ENCODE measurements around the gene SERPINB1. TPM values are rescaled to one million over a fixed set of nuclear protein-coding genes. Genes with fewer than 3 reads are reported as not detected.

SERPINB1 gene
- total RNA-seq, 1 donor from 2014 or later: 61.6 TPM

DNA sequence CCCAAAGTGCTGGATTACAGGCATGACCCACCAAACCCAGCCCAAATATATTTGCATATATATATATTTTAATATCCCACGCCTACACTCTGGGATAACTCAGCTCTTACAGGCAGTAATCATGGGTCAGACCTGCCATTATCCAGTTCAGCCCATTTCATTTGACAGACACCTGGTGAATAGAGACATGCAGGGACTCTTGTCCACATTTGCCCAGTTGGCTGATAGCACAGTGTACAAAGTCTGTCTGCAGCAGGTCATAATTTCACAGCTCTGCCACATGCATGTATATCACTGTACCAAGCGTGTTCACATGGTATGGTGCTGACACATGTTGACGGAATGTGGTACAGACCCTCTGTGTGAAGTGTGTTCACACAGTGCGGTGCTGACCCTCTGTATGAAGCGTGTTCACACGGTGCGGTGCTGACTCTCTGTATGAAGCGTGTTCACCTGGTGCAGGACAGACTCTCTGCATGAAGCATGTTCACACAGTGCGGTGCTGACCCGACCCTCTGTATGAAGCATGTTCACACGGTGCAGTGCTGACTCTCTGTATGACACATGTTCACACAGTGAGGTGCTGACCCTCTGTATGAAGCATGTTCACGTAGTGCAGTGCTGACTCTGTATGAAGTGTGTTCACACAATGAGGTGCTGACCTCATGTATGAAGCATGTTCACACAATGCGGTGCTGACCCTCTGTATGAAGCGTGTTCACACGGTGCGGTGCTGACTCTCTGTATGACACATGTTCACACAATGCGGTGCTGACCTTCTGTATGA is 10.3 kb upstream of the SERPINB1 start:
- H3K27me3 Mint-ChIP-seq: no peaks in the 10 kb centered on the region
- H3K27ac Mint-ChIP-seq: no peak overlapping the region
- DNase-seq (ENCODE audit: low spot score, unreplicated experiment): no peak
- H3K4me3 Mint-ChIP-seq (ENCODE audit: low read depth): no peak overlapping the region
- peaks cover 20% of the 10 kb centered on the region for H3K4me1 Mint-ChIP-seq (ENCODE audit: low read depth)
- no peaks in the 10 kb centered on the region for H3K36me3 Mint-ChIP-seq (ENCODE audit: insufficient read depth)
- TF ChIP-seq, protein P1, sequence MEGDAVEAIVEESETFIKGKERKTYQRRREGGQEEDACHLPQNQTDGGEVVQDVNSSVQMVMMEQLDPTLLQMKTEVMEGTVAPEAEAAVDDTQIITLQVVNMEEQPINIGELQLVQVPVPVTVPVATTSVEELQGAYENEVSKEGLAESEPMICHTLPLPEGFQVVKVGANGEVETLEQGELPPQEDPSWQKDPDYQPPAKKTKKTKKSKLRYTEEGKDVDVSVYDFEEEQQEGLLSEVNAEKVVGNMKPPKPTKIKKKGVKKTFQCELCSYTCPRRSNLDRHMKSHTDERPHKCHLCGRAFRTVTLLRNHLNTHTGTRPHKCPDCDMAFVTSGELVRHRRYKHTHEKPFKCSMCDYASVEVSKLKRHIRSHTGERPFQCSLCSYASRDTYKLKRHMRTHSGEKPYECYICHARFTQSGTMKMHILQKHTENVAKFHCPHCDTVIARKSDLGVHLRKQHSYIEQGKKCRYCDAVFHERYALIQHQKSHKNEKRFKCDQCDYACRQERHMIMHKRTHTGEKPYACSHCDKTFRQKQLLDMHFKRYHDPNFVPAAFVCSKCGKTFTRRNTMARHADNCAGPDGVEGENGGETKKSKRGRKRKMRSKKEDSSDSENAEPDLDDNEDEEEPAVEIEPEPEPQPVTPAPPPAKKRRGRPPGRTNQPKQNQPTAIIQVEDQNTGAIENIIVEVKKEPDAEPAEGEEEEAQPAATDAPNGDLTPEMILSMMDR (IDR thresholded peaks at IDR 0.05; ENCODE audit: unreplicated experiment): no peak
- H3K9me3 Mint-ChIP-seq (ENCODE audit: low read depth): no peaks in the 10 kb centered on the region

DNA sequence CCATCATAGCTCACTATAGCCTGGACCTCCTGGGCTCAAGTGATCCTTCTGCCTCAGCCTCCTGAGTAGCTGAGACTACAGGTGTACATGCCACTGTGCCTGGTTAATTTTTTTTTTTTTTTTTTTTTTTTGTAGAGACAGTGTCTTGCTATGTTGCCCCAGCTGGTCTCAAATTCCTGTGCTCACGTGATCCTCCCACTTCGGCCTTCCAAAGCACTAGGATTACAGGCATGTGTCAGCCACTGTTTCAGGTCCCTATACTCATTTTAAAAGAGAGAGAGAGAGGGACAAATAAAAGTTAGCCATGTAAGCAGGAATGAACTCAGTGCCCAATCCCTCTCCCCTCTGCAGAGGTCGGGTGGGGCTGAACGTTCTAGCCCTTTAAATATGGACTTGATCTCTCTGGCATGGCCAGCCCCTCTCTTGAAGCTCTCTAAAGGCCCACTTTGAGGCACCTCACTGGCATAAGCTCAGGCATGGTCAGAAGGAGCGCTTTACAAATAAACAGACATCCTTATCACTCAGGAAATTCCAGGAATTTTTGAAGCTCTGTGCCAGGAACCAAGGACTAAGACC is 9.0 kb upstream of the SERPINB1 start:
- Mint-ChIP-seq H3K9me3 (ENCODE audit: low read depth) (no peaks in the 10 kb centered on the region), H3K27ac (peak overlapping the region; percentile 90), H3K4me3 (ENCODE audit: low read depth) (no peak overlapping the region), H3K27me3 (no peaks in the 10 kb centered on the region), H3K4me1 (ENCODE audit: low read depth) (peaks cover 23% of the 10 kb centered on the region), H3K36me3 (ENCODE audit: insufficient read depth) (no peaks in the 10 kb centered on the region)
- DNase-seq (ENCODE audit: low spot score, unreplicated experiment): no peak
- TF ChIP-seq, protein P1 (IDR thresholded peaks at IDR 0.05; ENCODE audit: unreplicated experiment): no peak

DNA sequence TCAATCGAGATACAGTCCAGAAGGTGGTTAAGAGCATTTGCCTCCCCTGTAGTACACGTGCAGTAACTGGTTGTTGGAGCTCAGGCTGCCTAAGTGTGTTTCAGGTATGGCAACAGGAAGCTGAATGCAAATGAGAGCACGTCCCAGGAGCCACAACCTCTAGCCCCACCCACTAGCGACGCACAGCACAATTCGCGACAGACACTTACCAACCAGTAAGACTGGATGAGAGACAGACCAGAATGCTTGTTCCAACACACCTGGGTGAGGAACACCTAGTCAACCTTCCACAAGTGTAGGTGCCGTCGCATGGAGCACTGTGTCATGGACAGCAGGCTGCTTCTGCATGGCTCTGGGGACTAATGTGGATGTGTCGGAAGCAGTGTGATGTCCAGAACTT is 7.2 kb upstream of the SERPINB1 start:
- H3K4me1 Mint-ChIP-seq (ENCODE audit: low read depth): peaks cover 14% of the 10 kb centered on the region
- no peak overlapping the region for H3K27ac Mint-ChIP-seq
- no peaks in the 10 kb centered on the region for H3K9me3 Mint-ChIP-seq (ENCODE audit: low read depth)
- no peaks in the 10 kb centered on the region for H3K36me3 Mint-ChIP-seq (ENCODE audit: insufficient read depth)
- no peak for DNase-seq (ENCODE audit: low spot score, unreplicated experiment)
- no peaks in the 10 kb centered on the region for H3K27me3 Mint-ChIP-seq
- no peak overlapping the region for H3K4me3 Mint-ChIP-seq (ENCODE audit: low read depth)
- TF ChIP-seq, protein P1 (IDR thresholded peaks at IDR 0.05; ENCODE audit: unreplicated experiment): no peak

DNA sequence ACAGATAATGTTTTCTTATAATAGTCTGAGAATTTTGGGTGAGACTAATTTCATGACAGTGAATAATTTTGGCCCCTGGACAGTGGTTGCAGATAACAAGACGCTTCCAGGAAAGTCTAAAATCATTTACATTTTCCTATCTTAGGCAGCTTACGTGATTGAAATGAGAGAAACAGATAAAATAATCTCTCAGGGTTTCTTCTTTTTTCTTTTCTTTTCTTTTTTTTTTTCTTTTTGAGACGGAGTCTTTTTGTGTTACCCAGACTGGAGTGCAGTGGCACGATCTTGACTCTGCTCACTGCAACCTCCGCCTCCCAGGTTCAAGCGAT is 4.2 kb upstream of the SERPINB1 start:
- TF ChIP-seq, protein P1 (IDR thresholded peaks at IDR 0.05; ENCODE audit: unreplicated experiment): no peak
- DNase-seq (ENCODE audit: low spot score, unreplicated experiment): no peak
- peak overlapping the region; percentile 9 for H3K27ac Mint-ChIP-seq
- H3K4me3 Mint-ChIP-seq (ENCODE audit: low read depth): no peak overlapping the region
- H3K27me3 Mint-ChIP-seq: no peaks in the 10 kb centered on the region
- H3K9me3 Mint-ChIP-seq (ENCODE audit: low read depth): no peaks in the 10 kb centered on the region
- no peaks in the 10 kb centered on the region for H3K36me3 Mint-ChIP-seq (ENCODE audit: insufficient read depth)
- H3K4me1 Mint-ChIP-seq (ENCODE audit: low read depth): peaks cover 13% of the 10 kb centered on the region

DNA sequence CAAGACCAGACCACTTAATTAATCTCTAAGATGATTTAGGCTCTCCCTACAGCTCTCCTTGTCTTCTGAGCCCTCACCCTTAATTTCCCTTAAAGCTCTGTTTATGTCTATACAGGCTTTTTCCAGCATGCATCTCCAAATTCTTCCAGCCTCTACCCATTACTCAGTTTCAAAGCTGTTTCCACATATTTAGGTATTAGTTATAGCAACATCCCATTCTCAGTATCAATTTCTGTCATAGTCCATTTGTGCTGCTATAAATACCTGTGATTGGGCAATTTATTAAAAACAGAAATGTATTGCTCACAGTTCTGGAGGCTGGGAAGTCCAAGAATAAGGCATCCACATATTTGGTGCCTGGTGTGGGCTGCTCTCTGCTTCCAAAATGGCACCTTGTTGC is 2.3 kb upstream of the SERPINB1 start:
- Mint-ChIP-seq H3K9me3 (ENCODE audit: low read depth) (no peaks in the 10 kb centered on the region), H3K27ac (no peak overlapping the region), H3K4me3 (ENCODE audit: low read depth) (no peak overlapping the region), H3K36me3 (ENCODE audit: insufficient read depth) (no peaks in the 10 kb centered on the region), H3K27me3 (no peaks in the 10 kb centered on the region), H3K4me1 (ENCODE audit: low read depth) (peaks cover 27% of the 10 kb centered on the region)
- DNase-seq (ENCODE audit: low spot score, unreplicated experiment): no peak
- TF ChIP-seq, protein P1 (IDR thresholded peaks at IDR 0.05; ENCODE audit: unreplicated experiment): no peak

Measured in progenitor cell of endocrine pancreas (in vitro differentiated cells).